HG02610 (cell line): ENCODE results near the gene RETREG1.
"Not testable (repeated sequence)": the region's sequence is repeated elsewhere in the genome, so short reads cannot be mapped to it uniquely, and the experiment has no call there.

Source experiments
- ATAC-seq: cut with Tn5 transposase; IDR thresholded peaks from one replicate; pipeline ENCODE4 v1.9.1; 2021; ENCODE audit warnings: mild to moderate bottlenecking, moderate library complexity; ENCODE audit not compliant: unreplicated experiment

RETREG1 gene

DNA sequence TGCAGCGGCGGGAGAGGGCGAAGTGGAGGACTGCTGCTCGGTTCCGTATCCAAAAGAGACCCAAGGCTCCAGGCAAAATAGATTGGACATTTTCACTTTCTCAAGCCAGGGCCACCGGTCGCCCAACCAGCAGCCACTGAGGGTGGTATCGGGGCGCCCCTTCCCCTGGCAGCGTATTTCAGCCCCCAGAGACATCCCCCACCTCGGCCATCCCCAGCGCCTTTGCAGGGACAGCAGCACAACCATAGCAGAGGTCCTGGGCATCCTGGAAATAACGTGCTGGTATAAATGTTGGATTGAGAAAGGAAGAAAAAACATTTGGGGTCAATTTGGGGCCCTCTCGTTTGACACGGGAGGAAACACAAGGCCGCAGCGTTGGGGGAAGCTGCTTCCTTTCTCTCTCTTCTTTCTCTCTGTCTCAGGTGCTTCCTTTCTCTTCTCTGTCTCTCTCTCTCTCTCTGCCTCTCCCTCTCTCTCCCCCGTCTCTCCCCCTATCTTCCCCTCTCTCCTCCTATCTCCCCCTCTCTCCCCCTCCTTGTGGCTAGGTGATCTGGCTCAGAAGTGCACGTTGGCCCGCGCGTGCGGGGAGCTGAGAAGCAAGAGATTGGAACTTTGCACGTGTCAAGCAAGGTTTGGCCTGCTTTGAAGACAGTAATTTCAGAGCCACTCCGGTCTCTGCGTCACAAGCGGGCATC lies 624 bp upstream of the RETREG1 start:
- ATAC-seq = no peak

DNA sequence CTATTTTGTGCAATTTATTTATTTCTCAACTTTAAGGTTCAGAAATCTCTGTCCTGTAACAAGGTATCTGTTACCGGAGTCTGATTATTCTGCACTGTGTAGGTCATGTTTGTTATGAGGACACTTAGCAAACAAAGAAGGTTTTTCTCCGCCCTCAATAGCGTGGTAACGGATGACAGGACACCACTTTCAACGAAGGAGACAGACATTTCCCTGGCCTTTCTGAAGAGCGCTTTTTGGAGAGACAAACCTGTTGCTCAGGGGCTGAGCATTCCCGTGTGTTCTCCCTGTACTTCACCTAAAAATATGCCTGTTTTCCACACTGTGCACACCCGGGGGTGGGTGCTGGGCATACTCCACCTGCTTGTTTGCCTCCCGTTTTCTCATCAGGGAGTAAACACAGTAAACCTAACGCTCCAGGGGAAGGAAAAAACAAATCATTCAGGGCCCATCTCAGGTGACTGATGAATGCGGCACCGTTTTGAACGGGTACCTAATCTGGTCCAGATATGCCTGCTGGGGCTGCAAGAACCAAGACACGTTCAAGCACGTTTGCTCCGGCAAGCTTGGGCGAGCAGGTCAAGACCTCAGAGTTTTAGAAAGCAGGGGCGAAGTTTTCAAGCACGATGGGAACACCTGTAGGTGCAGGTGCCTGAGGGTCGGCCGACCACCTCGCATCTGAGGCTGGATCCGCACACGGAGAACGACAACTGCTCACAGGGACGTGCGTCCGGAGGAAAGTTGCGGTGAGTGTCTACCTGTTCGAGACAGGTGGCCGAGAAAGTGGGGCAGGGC lies 859 bp downstream of the RETREG1 start:
- ATAC-seq = peak; percentile 8

DNA sequence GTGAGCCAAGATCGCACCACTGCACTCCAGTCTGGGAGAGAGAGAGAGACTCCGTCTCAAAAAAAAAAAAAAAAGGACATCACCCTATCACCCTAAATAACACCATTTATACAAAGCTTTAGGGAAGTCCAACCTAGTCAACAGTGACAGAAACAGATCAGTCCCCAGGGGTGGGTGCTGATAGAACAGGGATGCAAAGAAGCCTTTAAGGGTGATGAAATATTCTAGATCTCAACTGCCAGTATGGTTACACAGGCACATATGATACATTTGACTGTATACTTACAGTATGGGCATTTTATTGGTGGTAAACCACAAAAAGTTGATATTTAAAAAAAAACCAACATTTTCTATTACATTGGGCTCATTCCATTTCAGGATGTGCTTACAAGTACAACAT lies 4.8 kb downstream of the RETREG1 start:
- no peak for ATAC-seq

DNA sequence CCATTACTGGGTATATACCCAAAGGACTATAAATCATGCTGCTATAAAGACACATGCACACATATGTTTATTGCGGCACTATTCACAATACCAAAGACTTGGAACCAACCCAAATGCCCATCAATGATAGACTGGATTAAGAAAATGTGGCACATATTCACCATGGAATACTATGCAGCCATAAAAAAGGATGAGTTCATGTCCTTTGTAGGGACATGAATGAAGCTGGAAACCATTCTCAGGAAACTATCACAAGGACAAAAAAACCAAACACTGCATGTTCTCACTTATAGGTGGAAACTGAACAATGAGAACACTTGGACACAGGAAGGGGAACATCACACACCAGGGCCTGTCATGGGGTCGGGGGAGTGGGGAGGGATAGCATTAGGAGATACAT lies 5.9 kb downstream of the RETREG1 start:
- not testable (repeated sequence) for ATAC-seq

DNA sequence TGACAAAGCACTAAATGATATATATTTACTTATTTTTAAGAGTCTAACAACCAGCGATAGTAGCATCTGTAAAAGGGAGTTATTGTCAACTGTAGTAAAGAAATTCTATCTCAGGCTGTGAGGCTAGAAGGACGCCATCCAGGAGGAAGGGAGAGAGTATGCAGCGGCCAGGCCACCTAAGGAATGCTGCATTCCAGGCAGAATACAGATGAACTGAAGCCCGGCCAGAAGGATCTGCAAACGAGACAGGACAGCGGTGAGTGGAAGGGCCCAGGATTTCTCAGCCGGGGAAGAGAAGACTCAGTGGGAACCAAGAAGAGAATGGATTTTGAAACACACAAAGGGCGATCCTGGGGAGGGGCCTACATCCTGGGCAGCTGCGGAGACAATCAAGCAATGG lies 7.4 kb downstream of the RETREG1 start:
- no peak for ATAC-seq

DNA sequence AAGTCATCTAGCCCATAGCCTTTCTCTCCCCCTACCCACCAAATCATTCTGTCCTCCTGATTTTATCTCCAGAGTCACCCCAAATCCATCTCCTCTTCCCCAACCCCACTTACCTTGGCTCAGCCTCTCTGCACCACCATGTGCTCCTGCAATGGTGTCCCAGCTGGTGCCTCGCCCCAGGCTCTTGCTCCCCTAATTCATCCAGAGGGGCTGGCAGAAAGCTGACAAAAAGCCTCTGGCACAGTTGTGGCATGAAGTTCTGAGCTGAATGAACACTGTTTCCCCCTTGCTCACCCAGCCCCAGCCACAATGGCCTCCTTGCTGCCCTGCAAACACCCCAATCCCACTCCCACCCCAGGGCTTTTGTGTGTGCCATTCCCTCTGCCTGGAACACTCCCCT lies 10.2 kb downstream of the RETREG1 start:
- no peak for ATAC-seq

DNA sequence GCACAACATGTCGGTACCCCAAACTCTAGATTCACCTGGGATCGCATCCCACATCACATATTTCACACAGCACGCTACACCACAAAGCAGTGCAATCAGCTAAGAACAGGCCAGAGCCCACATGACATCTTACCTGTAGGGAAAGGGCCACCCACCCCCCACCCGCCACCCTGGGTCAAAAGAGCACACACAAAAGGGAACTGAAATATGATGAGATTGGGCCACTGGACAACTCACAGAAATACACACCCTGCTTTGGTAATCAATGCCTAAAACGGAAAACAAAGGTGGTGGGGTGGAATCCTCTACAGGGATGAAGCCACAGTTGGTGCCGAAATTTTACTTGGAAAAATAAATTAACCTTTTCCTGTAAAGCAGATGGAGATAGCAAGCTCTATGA lies 13.1 kb downstream of the RETREG1 start:
- ATAC-seq = no peak

DNA sequence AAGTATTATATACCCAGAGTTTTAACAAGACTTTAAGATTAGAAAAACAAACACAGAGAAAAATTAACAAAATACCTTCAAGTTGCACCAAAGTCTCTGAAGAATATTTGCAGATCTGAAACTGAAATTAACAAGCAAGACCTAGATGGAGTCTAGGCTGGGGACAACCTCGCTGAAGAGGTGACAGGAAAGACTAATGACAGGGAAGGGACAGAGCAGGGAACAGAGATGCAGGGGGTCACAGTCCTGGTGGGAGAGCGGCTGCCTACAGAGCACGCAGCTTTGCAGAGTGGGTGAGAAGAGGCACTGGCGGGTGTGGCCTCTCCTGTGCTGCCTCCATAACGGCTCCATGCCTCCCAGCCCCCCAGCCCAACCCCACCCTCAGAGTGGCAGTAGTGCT lies 13.5 kb downstream of the RETREG1 start:
- ATAC-seq = no peak

DNA sequence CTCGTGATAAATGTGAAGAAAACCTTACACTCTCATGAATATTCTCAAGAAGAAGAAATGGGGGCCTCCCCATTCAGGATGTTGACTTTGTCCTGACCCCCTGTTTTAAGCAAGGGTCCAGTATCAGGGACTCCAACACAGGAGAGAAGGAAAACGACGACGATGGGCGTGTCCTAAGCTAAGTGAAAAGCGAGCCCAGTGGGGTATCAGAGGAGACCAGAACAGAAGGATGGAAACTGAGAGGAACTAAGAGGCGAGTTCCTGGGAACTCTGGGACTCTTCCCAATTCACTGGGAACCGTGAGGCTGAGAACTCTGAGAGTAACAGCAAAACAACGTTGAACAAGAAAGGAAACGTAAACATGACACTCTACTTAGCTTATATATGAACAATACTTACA lies 14.6 kb downstream of the RETREG1 start:
- no peak for ATAC-seq

DNA sequence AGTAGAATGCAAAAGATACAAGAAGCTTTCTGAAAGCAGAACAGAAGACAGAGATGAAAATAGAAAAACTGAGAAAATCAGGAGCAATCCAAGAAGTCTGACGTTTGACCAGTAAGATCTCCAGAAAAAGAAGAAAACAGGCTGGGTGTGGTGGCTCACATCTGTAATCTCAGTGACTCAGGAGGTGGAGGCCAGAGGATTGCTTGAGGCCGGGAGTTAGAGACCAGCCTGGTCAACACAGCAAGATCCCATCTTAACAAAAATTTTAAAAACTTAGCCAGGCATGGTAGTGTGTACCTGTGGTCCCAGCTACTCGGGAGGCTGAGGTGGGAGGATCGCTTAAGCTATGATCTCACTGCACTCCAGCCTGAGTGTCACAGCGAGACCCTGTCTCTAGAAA lies 15.9 kb downstream of the RETREG1 start:
- no peak for ATAC-seq

DNA sequence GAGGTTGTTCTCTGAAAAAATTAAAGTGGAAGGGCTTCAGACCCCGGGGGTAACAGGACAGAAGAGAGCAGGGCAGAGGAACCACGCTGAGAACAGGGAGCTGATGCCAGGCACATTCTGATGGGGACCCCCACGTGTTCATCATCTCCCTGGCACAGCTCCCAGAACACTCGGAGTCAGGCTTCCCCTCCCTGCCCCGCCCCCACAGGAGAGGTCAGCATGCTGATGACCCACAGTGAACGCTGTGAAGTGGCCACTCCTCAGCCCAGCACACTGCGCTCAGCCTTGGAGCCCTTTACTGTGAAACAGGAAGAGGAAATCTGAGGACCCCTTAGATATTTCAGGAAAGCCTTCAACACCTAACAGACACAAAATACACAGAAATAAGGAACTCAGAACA lies 16.4 kb downstream of the RETREG1 start:
- ATAC-seq = no peak

DNA sequence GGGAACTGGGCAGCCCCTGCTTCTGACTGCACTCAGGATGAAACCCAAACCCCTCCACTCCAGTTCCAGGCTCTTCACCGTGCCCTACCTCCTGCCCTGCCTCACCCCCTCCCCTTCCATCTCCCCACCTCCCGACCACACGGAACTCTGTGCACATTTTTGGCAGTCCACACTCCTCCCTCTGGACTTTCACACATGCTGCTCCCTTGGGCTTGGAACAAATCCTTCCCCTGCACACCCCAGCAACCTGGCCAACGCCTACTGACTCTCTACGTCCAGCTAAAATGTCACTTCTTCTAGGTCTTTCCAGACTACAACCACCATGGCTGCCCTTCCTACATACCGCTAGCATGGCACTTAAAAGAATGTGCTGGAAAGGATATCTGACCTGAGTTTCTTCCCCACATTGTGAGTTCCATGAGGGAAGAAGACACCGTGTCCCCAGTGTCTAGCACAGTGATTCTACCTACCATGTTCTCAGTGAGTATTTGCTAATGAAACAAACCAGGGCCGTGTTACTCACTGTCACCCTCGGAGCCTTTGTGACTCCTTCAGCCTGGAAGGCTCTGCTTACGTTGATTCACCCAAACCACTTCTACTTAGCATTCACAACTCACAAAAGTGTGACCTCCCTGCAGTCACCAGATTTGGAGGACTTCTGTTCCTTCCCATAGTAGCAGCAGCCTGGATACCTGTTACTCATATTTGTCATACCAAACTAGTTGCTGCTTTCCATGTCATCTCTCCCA lies 18.7 kb downstream of the RETREG1 start:
- ATAC-seq = no peak

DNA sequence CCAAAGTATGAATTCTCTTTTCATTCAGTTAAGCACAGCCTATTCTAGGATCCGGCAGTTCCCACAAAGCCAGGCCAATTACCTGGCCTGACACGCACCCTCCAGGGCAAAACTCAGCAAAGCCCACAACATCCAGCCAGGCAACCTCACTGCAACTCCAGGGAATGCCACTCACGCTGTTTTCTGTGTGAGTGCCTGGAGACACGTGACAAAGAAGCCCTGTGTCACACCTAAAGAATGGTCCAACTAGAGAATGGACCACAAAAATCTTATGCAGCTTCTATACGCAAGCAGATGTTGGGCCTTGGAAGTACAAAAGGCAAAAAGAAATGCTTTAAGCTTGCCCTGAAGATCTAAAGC lies 20.2 kb downstream of the RETREG1 start:
- ATAC-seq = no peak

DNA sequence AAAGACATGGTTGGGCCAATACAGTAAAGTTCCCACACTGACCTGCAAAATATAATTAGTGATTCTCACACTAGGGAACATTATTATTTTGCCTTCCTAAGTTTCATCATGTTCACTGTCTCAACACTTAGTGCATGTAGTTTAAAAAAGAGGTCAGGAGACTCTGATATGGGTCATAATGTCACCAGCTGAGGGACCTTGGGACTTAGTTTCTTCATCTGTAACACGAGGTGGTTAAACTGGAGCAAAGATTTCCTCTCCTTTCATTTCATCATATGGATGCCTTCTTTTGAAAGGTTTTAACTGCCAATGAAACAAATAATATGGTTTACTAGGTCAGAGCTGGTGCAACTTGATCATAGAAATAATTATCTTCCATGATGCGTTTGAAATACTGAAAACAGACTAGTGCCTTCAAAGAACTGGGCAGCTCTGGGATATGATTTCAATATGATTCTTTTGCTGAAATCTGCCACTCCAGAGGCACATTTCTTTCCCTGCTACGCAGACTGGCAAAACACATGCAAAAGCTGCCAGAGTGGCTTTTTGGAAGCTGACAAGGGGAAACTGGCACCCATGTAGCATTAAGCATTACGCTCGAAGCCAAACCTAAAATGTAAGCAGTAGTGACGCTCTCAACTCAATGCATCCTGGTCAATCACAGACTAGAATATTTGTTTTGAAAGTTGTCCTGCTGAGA lies 20.8 kb downstream of the RETREG1 start:
- ATAC-seq = no peak

DNA sequence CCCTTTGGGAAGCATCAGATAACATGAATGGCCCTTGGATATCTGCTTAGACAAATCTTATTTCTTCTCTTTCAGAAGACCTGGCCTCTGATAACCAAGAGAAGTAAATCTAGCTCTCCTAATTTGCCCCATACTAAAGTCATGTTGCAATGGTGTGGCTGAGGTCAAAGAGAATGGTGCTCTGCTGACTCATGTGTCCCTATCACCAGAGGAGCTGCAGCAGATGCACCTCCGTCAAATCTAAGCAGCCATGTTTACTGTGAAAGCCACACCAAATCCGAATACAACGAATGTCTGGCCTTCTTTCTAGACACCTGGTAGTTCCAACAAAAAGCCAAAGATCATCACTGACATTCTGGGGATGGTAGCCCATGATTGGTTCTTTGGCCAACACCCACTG lies 23.2 kb downstream of the RETREG1 start:
- ATAC-seq = no peak

DNA sequence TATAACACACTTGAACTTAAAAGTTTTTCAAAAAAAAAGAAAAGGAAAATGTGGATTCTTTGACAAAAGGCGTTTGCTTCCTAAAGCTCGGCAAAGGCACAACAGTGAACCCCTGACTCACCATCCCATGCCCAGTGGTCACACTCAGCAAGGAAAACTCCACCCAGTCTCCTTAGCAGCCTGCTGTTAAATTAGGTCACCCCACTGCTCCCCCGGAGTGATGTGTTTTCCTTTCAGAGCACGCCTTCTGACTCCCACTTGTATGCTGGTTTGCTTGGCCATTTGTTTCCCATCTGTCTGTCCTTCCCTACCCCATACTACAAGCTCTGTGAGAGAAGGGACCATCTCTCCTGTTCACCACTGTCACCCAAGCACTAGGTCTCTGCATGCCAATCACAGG lies 23.8 kb downstream of the RETREG1 start:
- no peak for ATAC-seq

DNA sequence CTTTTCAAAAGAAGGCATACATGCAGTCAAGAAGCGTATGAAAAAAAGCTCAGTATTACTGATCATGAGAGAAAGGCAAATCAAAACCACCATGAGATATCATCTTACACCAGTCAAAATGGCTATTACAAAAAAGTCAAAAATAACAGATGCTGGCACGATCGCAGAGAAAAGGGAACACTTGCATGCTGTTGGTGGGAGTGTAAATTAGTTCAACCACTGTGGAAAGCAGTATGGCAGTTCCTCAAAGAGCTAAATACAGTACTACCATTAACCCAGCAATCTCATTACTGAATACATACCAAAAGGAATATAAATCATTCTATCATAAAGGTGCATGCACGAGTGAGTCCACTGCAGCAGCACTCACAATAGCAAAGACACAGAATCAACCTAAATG lies 24.5 kb downstream of the RETREG1 start:
- no peak for ATAC-seq

DNA sequence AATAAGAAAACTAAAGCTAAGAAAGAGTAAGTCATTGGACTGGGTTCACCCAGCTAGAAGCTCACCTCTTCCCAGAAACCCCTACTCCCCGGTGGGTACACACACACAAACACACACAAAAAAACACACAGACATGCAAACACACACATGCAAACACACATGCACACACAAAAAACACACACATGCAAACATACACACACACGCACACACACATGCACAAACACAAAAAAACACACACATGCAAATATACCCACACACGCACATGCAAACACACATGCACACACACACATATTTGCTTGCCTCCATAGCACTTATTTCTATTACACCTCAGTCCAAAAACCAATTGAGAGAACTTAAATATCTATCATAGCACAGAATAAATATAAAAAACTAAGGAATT lies 26.1 kb downstream of the RETREG1 start:
- no peak for ATAC-seq

DNA sequence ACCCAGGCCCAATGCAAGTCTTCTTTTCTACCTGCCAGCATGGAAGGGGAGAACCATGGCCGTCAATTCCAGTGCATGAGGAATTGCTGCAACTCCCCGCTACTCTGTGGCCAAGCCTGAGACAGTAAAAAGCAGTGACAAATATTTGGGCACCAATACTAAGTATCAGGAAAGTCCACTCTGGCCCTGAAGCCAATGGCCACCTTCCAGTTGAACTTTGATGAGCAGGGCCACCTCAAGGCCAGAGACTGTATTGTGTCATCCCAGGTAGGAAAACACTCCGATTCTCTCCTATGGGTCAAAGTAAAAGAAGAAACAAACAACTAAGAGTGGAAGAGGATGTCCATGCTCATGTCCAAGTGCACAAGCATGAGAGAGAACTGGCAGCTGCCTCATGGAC lies 27.1 kb downstream of the RETREG1 start:
- no peak for ATAC-seq

DNA sequence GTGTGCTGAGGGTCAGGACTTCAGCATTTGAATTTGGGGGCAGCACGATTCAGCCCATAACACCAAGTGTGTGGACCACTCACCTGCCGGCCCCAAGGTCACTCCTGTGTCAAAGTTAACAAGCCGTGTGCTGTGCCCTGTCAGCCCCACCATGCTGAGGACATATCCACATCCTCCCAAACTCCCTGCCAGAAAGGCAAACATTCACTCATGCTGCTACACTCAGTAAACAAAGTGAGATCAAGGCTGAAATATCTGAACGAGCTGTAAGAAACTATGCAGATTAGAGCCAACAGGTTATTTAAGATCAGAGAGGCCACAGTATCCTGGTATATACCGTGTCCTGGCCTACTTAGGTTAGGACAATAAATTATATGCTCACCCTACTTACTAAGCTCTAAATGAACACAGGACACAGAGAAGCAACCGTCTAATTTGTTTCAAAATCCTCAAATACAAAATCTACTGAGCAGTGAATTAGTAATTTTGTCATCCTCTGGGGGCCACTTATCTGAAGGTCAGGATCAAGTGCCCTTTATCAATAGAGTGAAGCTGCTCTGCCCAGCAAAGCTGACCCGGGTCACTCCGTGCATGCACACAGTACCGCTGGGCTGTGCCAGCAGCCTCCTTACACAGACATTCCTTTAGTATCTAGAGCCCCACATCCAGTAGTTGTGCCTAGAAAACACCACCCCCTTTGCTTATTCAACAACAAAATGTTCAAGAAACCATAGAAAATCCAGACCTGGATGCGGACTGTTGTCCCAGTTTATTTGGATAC lies 28.2 kb downstream of the RETREG1 start:
- ATAC-seq = no peak

DNA sequence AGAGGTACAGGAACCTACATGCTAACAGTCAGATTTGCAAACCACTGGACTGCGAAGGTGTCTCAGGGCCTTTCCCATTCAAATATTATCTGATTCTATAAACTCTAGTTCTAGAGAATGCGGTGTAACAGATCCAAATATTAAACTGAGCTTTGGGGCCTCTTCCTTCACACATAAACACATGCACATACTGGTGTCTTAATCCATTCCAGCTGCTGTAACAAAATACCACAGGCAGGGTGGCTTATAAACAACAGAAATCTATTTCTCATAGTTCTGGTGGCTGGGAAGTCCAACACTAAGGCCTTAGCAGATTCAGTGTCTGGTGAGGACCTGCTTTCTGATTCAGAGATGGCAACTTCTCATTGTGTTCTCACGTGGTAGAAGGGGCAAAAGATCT lies 30.2 kb downstream of the RETREG1 start:
- no peak for ATAC-seq
